HG02885 (cell line): ENCODE measurements around the gene SLC25A24.

Experiments used
- ATAC-seq: cut with Tn5 transposase; IDR thresholded peaks from one replicate; pipeline ENCODE4 v1.9.1; 2021; ENCODE audit warnings: mild to moderate bottlenecking; ENCODE audit not compliant: unreplicated experiment, poor library complexity

SLC25A24 gene

GRCh38 chr1:108109295-108109973, 90.7 kb downstream of the SLC25A24 start:
- ATAC-seq: no peak

- no peak for ATAC-seq
These were observed 92.0 kb downstream of the SLC25A24 start for GRCh38 chr1:108108119-108108518.

- ATAC-seq: no peak
These were observed 92.5 kb downstream of the SLC25A24 start for GRCh38 chr1:108107658-108108057.

GRCh38 chr1:108106775-108107174, 93.4 kb downstream of the SLC25A24 start:
- ATAC-seq: no peak

GRCh38 chr1:108100148-108100547, 100.0 kb downstream of the SLC25A24 start:
- ATAC-seq: no peak

GRCh38 chr1:108097018-108097417, 103.1 kb downstream of the SLC25A24 start:
- no peak for ATAC-seq

GRCh38 chr1:108096089-108096488, 104.1 kb downstream of the SLC25A24 start:
- ATAC-seq: no peak

GRCh38 chr1:108089477-108089876, 110.7 kb downstream of the SLC25A24 start:
- ATAC-seq: no peak

- no peak for ATAC-seq
These were observed 114.5 kb downstream of the SLC25A24 start for GRCh38 chr1:108085628-108086027.

GRCh38 chr1:108084866-108085477, 115.2 kb downstream of the SLC25A24 start:
- ATAC-seq: no peak
